OCI-LY7 (cell line): ENCODE data around the gene ZP4.

ENCODE experiments used
- EZH2phosphoT487 ChIP-seq: fragments of 200-600 bp; sonication (generic); IDR thresholded peaks from 2 replicates; pipeline ENCODE4 v1.6.1; 2018; ENCODE audit warnings: low read depth, borderline replicate concordance, mild to moderate bottlenecking, mixed run types, antibody characterized with exemption, low read length, moderate library complexity, mixed read lengths
- TF ChIP-seq, protein P1 (sequence below): fragments of 200-600 bp; sonication (generic); conservative IDR thresholded peaks from 2 replicates; pipeline ENCODE4 v1.5.1; 2014; ENCODE audit warnings: mild to moderate bottlenecking, antibody characterized with exemption, low read length, moderate library complexity, mixed read lengths

GRCh38 chr1:237834461-237834860 is 56.3 kb downstream of the ZP4 start:
- TF ChIP-seq, protein P1, sequence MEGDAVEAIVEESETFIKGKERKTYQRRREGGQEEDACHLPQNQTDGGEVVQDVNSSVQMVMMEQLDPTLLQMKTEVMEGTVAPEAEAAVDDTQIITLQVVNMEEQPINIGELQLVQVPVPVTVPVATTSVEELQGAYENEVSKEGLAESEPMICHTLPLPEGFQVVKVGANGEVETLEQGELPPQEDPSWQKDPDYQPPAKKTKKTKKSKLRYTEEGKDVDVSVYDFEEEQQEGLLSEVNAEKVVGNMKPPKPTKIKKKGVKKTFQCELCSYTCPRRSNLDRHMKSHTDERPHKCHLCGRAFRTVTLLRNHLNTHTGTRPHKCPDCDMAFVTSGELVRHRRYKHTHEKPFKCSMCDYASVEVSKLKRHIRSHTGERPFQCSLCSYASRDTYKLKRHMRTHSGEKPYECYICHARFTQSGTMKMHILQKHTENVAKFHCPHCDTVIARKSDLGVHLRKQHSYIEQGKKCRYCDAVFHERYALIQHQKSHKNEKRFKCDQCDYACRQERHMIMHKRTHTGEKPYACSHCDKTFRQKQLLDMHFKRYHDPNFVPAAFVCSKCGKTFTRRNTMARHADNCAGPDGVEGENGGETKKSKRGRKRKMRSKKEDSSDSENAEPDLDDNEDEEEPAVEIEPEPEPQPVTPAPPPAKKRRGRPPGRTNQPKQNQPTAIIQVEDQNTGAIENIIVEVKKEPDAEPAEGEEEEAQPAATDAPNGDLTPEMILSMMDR = no peak
- no peak for TF ChIP-seq EZH2phosphoT487
